Measurements from ENCODE around the gene TFF2.

TFF2 gene

DNA sequence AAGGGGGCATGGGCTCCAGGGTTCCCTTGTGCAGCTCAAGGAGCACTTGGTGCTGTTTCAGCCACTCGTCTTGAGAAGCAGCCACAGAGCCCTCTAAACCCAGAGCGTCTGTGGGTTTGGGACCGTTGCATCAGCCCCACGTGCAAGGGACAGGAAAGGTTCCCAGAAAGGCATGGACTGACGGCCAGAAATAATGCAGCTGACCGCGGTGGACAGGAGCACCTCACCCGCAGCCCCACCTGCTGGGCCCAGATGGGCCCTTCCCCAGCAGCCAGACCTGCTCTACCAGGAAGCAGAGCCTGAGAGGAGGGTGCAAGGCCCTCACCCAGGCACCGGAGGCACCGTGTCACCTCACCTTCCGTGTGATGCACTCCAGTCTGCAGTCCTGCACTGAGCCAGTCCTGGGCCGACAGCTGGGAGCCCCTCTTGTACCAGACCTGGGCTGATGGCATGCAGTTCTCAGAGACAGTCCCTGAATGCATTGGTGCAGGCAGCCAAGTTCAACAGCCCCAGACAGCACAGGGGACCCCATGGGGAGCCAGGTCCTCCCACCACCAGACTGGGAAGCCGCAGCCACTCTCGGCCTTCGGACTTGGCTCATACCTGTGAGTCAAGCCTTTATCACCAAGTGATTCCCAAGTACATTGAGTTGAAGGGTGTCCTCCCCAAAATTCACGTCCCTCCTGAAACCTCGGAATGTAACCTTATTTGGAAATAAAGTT, 30.8 kb downstream of the TFF2 start:
- Histone ChIP-seq H3K4me1 (ENCODE audit: control insufficient read depth, insufficient read depth, low read length) (no peaks in the 10 kb centered on the region), H3K4me3 (ENCODE audit: low read depth, low read length) (no peak overlapping the region), H3K9me3 (ENCODE audit: control insufficient read depth, insufficient read depth, low read depth, low read length) (no peaks in the 10 kb centered on the region), H3K27ac (ENCODE audit: extremely low read depth, low read depth, low read length) (no peak overlapping the region), H3K36me3 (ENCODE audit: control insufficient read depth in 2 of 2, insufficient read depth in 1 of 2, low read length in 2 of 2) (no peaks in the 10 kb centered on the region)
- ChIA-PET CTCF (interaction anchor here (1.0 to 1.9 kb wide), 2 partner anchors 10 kb away, joined by 3 to 13 read pairs; no protein-coding TSS in a partner anchor), POLR2A (no interaction called here)
- TF ChIP-seq ZNF366 (tag by site-specific recombination; conservative IDR thresholded peaks at IDR 0.05) (no peak), ZNF211 (tag by site-specific recombination; IDR thresholded peaks at IDR 0.05; ENCODE audit: low read depth) (no peak), KLF8 (tag by site-specific recombination; IDR thresholded peaks at IDR 0.05) (no peak)
- TF ChIP-seq, protein P1, sequence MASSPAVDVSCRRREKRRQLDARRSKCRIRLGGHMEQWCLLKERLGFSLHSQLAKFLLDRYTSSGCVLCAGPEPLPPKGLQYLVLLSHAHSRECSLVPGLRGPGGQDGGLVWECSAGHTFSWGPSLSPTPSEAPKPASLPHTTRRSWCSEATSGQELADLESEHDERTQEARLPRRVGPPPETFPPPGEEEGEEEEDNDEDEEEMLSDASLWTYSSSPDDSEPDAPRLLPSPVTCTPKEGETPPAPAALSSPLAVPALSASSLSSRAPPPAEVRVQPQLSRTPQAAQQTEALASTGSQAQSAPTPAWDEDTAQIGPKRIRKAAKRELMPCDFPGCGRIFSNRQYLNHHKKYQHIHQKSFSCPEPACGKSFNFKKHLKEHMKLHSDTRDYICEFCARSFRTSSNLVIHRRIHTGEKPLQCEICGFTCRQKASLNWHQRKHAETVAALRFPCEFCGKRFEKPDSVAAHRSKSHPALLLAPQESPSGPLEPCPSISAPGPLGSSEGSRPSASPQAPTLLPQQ (tag by site-specific recombination; IDR thresholded peaks at IDR 0.05) = no peak
- TF ChIP-seq, protein P2, sequence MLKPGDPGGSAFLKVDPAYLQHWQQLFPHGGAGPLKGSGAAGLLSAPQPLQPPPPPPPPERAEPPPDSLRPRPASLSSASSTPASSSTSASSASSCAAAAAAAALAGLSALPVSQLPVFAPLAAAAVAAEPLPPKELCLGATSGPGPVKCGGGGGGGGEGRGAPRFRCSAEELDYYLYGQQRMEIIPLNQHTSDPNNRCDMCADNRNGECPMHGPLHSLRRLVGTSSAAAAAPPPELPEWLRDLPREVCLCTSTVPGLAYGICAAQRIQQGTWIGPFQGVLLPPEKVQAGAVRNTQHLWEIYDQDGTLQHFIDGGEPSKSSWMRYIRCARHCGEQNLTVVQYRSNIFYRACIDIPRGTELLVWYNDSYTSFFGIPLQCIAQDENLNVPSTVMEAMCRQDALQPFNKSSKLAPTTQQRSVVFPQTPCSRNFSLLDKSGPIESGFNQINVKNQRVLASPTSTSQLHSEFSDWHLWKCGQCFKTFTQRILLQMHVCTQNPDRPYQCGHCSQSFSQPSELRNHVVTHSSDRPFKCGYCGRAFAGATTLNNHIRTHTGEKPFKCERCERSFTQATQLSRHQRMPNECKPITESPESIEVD (tag by site-specific recombination; IDR thresholded peaks at IDR 0.05) = no peak
- TF ChIP-seq, protein P3, sequence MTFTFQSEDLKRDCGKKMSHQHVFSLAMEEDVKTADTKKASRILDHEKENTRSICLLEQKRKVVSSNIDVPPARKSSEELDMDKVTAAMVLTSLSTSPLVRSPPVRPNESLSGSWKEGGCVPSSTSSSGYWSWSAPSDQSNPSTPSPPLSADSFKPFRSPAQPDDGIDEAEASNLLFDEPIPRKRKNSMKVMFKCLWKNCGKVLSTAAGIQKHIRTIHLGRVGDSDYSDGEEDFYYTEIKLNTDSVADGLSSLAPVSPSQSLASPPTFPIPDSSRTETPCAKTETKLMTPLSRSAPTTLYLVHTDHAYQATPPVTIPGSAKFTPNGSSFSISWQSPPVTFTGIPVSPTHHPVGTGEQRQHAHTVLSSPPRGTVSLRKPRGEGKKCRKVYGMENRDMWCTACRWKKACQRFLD (tag by site-specific recombination; IDR thresholded peaks at IDR 0.05) = no peak

DNA sequence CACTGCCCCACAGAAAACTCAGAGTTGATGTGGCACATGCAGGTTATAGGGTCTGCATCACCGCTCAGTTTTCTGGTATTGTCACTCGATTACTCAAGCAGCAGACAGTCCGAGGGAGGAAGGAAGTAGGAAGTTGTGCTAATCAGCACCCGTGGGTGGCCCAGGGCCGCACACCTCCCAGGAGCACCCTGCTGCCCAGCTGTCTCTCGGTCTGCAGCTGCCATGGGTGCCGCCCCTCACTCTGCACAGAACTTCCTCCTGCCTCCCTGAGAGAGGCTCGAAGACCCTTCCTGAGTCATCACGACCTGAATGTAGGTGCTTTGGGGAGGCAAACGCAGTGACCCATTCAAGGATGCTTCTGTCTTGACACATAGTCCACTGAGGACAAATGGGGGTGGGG, 31.4 kb downstream of the TFF2 start:
- Histone ChIP-seq H3K9me3 (ENCODE audit: control insufficient read depth, insufficient read depth, low read depth, low read length) (no peaks in the 10 kb centered on the region), H3K4me3 (ENCODE audit: low read depth, low read length) (no peak overlapping the region), H3K4me1 (ENCODE audit: control insufficient read depth, insufficient read depth, low read length) (no peaks in the 10 kb centered on the region), H3K27ac (ENCODE audit: extremely low read depth, low read depth, low read length) (no peak overlapping the region), H3K36me3 (ENCODE audit: control insufficient read depth in 2 of 2, insufficient read depth in 1 of 2, low read length in 2 of 2) (no peaks in the 10 kb centered on the region)
- POLR2A ChIA-PET = interaction anchor here (1.4 kb wide), 1 partner anchor 10 kb away, joined by 6 read pairs; no protein-coding TSS in a partner anchor
- peak; percentile 80 for TF ChIP-seq EGR2 (tag by site-specific recombination; IDR thresholded peaks at IDR 0.05; ENCODE audit: low read depth)
- TF ChIP-seq ZNF302 (tag by site-specific recombination; IDR thresholded peaks at IDR 0.05; ENCODE audit: low read depth) = no peak
- 0 out of 2 replicates have a peak, but pooled peaks have one; percentile 26 for TF ChIP-seq ZNF423 (tag by site-specific recombination; IDR thresholded peaks at IDR 0.05)
- no peak for TF ChIP-seq ZNF394 (tag by site-specific recombination; IDR thresholded peaks at IDR 0.05; ENCODE audit: borderline replicate concordance)
- TF ChIP-seq ZFHX2 (tag by site-specific recombination; conservative IDR thresholded peaks at IDR 0.05) = peak; percentile 52
- CTCF ChIA-PET = interaction anchor here (1.9 kb wide), 1 partner anchor 9 kb away, joined by 13 read pairs; no protein-coding TSS in a partner anchor

DNA sequence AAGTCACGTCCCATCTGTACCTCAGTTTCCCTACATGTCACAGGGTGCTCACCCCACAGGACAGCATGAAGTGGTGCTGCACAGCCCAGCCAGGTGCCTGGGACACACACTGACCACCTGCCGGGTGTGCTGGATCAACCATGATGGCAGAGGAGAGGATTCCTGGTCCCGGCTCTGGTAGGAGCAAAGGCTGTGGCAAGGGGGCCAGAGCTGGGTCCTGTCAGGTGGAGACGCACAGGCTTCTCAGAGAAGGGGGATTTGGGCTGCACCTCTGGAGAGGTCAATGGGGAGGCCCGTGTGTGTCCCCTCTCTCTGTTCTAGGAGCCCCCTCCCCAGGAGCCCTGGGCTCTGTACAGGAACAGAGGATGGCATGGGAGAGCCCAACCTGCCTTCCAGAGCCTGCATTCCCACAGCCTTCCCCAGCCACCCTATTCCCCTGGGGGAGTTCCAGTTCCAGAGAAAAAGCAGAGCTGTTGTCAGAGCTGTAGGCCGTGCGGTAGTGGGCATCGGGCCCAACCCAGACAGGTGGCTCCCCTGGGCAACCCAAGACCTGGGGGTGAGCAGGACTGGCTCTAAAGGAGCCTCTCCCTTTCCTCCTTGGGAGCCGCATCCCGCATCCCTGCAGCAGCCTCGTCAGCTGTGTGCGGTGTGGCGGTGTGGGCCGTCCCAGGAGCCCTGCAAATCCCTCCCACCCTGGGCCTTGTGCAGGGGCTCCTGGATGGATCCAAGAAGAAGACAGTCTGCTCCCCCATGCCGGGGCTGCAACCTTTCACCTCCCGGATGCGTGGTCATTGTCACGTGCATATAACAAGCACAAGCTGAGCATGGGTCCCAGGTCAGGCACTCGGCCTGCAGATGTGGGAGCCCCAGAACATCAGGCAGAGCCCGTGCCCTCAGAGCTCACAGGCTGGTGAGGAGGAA, 32.7 kb downstream of the TFF2 start:
- CTCF ChIA-PET = interaction anchor here (1.9 kb wide), 1 partner anchor 8 kb away, joined by 13 read pairs; no protein-coding TSS in a partner anchor

More for the DNA sequence above, 32.7 kb downstream of the TFF2 start:
- Histone ChIP-seq H3K4me3 (ENCODE audit: low read depth, low read length) (no peak overlapping the region), H3K36me3 (ENCODE audit: control insufficient read depth in 2 of 2, insufficient read depth in 1 of 2, low read length in 2 of 2) (no peaks in the 10 kb centered on the region), H3K4me1 (ENCODE audit: control insufficient read depth, insufficient read depth, low read length) (no peaks in the 10 kb centered on the region), H3K9me3 (ENCODE audit: control insufficient read depth, insufficient read depth, low read depth, low read length) (no peaks in the 10 kb centered on the region), H3K27ac (ENCODE audit: extremely low read depth, low read depth, low read length) (no peak overlapping the region)
- TF ChIP-seq ZNF843 (tag by site-specific recombination; IDR thresholded peaks at IDR 0.05) = no peak
- TF ChIP-seq, protein P4, sequence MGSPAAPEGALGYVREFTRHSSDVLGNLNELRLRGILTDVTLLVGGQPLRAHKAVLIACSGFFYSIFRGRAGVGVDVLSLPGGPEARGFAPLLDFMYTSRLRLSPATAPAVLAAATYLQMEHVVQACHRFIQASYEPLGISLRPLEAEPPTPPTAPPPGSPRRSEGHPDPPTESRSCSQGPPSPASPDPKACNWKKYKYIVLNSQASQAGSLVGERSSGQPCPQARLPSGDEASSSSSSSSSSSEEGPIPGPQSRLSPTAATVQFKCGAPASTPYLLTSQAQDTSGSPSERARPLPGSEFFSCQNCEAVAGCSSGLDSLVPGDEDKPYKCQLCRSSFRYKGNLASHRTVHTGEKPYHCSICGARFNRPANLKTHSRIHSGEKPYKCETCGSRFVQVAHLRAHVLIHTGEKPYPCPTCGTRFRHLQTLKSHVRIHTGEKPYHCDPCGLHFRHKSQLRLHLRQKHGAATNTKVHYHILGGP (tag by site-specific recombination; IDR thresholded peaks at IDR 0.05) = no peak
- no peak for TF ChIP-seq ZFHX2 (tag by site-specific recombination; conservative IDR thresholded peaks at IDR 0.05)
- TF ChIP-seq KLF9 (tag by site-specific recombination; IDR thresholded peaks at IDR 0.05; ENCODE audit: low read depth) = no peak
- POLR2A ChIA-PET = interaction anchor here (1.4 kb wide), 1 partner anchor 9 kb away, joined by 6 read pairs; no protein-coding TSS in a partner anchor

All from HEK293 (cell line).